Central memory CD8-positive, alpha-beta T cell (primary cell): ENCODE data around the gene ADAMTS12.

Experiments
- ATAC-seq: fragments of 150-1000 bp; cut with Tn5 transposase; replicated peaks from 2 replicates; pipeline ENCODE4 v1.10.0; 2022; ENCODE audit warnings: mild to moderate bottlenecking, moderate FRiP score, moderate number of reproducible peaks; ENCODE audit not compliant: poor library complexity, severe bottlenecking; ENCODE audit errors: extremely low read depth
- DNase-seq, 2 donors: peaks; one replicate each; pipeline ENCODE4 v3.0.0; 2021; ENCODE audit warnings: low spot score in 2 of 2
- H3K27ac Mint-ChIP-seq: one replicate; pipeline ENCODE4 v1.8.0; 2022; ENCODE audit warnings: low read depth, mild to moderate bottlenecking, moderate library complexity, mixed read lengths
- H3K27me3 Mint-ChIP-seq: one replicate; pipeline ENCODE4 v1.8.0; 2022; ENCODE audit warnings: mixed read lengths
- H3K36me3 Mint-ChIP-seq: one replicate; pipeline ENCODE4 v1.8.0; 2022; ENCODE audit warnings: mild to moderate bottlenecking, moderate library complexity, mixed read lengths; ENCODE audit not compliant: insufficient read depth
- H3K4me1 Mint-ChIP-seq: one replicate; pipeline ENCODE4 v1.8.0; 2022; ENCODE audit warnings: mixed read lengths
- H3K4me3 Mint-ChIP-seq: one replicate; pipeline ENCODE4 v1.8.0; 2022; ENCODE audit warnings: mild to moderate bottlenecking, moderate library complexity, mixed read lengths
- H3K9me3 Mint-ChIP-seq: one replicate; pipeline ENCODE4 v1.8.0; 2022; ENCODE audit warnings: mixed read lengths

Gene ADAMTS12

DNA sequence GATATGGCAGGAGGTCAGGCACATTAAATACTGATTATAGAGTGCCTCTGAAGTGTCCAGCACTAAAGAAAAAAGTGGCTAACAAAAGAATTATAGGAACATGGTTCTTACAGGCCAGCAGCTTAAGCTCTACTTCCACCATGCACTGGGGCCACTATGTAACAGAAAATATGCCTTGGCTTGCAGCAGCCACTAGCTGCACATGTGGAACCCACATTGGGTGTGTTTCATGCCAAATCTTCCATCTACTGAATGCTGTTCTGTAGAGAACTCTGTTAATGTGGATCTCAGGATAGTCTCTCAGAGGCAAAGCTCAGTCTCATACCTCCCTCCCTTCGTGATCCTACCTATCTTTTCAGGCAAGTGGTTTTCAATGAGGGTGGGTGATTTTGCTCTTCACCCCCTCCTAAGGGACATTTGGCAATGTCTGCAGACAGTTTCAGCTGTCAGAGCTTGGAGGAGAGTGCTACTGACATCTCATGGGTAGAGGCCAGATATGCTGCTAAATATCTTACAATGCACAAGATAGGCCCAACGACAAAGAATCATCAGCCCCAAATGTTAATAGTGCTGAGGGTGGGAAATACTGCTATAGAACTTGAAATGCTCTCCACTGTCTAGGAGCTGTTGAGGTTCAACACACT is 232.1 kb downstream of the ADAMTS12 start:
- Mint-ChIP-seq H3K9me3 (no peaks in the 10 kb centered on the region), H3K4me1 (no peaks in the 10 kb centered on the region), H3K27ac (no peak overlapping the region), H3K27me3 (no peaks in the 10 kb centered on the region), H3K36me3 (no peaks in the 10 kb centered on the region), H3K4me3 (no peak overlapping the region)
- DNase-seq (no peak), ATAC-seq (no peak)

DNA sequence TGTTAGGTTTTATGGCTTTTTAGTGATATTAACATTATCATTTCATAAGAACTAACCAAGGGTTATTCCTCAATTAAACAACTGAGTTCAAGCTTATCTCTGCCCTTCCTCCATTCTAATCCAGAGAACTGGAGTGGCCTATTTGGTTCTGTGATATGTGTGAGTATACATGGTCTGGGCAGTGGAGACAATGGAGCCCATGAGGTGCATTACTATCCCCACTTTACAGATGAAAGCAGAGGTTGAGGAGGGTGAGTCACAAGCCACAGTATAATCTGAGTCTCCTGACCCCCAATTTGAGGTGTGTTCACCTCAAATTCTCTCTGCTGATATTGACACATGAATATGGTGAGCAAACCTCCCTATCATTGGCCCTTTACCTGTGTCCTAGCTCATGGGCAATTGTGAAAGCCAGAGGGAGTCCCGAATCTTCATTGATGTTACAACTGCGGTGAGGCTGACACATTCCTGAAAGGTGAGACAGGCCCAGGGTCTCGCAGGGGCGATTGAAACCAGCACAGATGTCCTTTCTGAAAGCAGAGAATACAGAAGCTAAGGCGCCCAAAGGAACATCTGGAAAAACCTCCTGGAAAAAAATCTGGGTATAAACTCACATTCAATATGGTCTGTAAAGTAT is 233.9 kb downstream of the ADAMTS12 start:
- H3K4me1 Mint-ChIP-seq = no peaks in the 10 kb centered on the region
- ATAC-seq (no peak), DNase-seq (no peak)
- no peak overlapping the region for H3K4me3 Mint-ChIP-seq
- H3K36me3 Mint-ChIP-seq = no peaks in the 10 kb centered on the region
- H3K27me3 Mint-ChIP-seq = no peaks in the 10 kb centered on the region
- H3K9me3 Mint-ChIP-seq = no peaks in the 10 kb centered on the region
- H3K27ac Mint-ChIP-seq = no peak overlapping the region

DNA sequence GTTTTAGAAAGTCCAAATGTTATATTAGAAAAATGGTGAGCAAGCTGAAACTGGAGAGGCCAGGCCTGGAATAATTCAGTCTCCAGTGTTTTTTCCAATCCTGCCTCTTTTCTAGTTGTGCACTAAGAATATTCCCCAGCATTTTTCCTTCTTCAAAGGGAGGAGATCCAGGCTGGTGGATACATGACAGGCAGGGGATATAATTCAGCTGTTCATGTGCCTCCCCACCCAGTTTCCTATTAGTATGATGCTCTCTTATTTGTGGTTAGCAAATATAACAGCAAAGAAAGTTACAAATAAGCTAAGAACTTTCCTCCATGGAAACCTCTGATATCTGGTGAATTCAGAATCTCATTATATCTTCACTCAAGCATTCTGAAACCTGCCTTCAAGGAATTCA is 234.6 kb downstream of the ADAMTS12 start:
- Mint-ChIP-seq H3K4me1 (no peaks in the 10 kb centered on the region), H3K27ac (no peak overlapping the region), H3K36me3 (no peaks in the 10 kb centered on the region), H3K9me3 (no peaks in the 10 kb centered on the region), H3K4me3 (no peak overlapping the region), H3K27me3 (no peaks in the 10 kb centered on the region)
- DNase-seq = no peak
- no peak for ATAC-seq

DNA sequence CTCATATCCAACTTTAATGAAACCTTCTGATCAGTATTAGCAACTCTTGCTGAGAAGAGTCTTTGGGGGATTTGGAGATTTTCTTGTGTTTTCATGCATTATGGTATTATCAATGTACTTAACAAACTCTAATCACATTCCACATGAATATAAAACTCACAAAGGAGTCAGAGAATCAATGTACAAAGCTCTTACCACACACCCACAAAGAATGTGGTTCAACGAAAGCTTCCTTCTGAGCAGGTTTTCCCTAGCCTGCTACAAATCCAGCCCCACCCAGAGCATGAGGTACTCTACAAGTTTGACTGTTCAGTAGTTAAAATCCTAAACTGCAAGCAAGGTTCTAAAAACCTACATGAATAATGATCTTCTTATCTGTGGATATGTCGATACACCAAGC is 240.9 kb downstream of the ADAMTS12 start:
- Mint-ChIP-seq H3K9me3 (no peaks in the 10 kb centered on the region), H3K27ac (no peak overlapping the region), H3K27me3 (peaks cover under 1% of the 10 kb centered on the region), H3K4me1 (no peaks in the 10 kb centered on the region), H3K4me3 (no peak overlapping the region), H3K36me3 (no peaks in the 10 kb centered on the region)
- ATAC-seq (no peak), DNase-seq (no peak)

DNA sequence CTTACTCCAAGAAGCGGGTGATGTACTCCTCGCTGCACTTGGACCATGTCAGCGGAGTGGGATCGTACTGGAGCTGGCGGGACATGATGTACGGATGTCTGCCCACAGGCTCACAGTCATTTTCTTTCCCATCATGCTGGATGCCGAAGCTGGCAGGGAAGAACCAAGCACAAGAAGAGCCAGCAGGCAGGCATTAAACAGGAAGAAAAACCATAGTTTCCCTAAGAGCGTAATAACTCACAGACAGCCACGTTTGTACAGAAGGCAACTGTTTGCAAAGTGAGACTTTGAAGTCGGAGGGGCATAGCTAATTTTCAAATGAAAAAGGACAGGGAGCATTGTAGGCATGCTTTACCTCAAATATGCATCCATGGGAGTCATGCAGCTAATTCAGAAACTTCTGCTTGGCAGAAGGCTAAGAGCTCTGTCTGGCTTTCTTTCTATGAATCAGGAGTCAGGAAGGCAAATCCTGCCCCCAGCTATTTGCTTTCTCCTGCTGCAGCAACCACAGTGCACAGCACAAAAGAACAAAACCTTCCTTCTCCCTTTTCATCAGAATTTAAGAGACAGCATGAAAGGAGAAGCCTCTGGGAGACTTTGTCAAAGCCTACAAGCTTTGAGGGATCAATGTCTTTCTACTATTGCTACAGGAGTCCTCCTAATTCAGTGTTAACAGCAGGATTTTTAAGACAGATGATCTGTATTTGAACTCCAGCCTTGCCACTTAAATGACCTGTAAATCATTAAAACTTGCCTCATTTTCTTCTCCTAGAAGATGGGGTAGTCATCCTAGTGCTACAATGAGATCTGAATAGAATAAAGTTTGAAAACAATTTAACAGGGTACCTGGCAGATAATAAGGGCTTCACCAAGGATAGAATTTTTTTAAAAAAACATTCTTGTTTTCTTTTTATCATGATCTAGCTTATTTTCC is 242.0 kb downstream of the ADAMTS12 start:
- no peak overlapping the region for H3K4me3 Mint-ChIP-seq
- no peak overlapping the region for H3K27ac Mint-ChIP-seq
- H3K9me3 Mint-ChIP-seq = no peaks in the 10 kb centered on the region
- DNase-seq = no peak
- no peaks in the 10 kb centered on the region for H3K36me3 Mint-ChIP-seq
- no peaks in the 10 kb centered on the region for H3K4me1 Mint-ChIP-seq
- ATAC-seq = no peak
- H3K27me3 Mint-ChIP-seq = peaks cover 8% of the 10 kb centered on the region

DNA sequence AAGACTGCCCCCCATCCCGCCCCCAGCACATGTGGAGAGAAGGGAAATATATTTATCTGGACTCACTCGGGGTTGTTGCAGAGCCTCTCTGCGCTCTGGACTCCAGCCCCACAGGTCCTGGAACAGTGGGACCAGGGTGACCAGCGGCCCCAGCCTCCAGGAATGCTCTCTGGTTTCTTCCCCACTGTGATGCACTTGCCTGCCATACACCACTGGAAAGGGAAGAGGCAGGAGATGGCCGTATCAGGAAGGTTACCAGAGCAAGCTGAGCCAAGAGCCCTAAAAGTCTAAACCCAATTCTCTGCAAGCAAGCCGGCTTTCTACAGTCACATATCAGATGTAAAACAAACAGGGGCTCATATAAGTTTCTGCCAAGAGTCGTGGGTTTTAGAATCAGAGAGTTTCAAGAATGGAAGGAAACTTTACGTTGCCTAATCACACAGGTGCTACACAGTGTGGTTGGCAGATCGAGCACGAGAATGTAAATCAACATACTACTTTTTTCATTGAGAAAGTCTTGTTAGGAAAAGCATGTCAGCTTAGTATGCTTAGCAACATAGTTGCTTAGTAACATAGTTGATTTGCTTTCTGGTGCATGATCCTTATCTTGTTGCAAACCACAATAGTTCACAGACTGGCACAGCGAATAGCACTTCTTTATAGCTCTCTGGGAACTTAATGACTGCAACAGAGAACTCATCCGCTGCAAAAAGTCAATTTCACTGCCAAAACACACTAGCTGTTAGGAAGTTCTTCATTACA is 249.9 kb downstream of the ADAMTS12 start:
- Mint-ChIP-seq H3K36me3 (no peaks in the 10 kb centered on the region), H3K27ac (no peak overlapping the region), H3K9me3 (no peaks in the 10 kb centered on the region), H3K27me3 (peaks cover 18% of the 10 kb centered on the region), H3K4me3 (no peak overlapping the region), H3K4me1 (no peaks in the 10 kb centered on the region)
- no peak for DNase-seq
- ATAC-seq = no peak

DNA sequence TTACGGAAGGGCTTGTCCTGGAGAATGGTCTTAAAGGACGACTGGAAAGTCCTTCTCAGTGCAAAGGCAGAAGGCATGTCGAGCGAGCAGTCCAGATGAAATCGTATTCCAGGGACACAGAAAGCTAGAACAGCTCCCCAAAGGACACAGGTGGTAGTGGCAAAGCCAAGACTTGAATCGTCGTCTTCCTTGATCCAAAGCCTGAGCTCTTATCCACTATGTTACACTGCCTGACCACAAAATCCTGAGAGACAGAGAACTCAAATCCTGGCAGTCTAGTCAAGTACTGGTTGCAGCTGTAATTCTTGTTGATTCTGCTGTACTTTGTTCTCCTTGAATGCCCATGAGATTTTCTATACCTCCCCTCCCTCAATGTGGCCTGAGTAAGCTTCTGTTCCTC is 252.3 kb downstream of the ADAMTS12 start:
- peaks cover 10% of the 10 kb centered on the region for H3K27me3 Mint-ChIP-seq
- DNase-seq (no peak), ATAC-seq (no peak)
- no peaks in the 10 kb centered on the region for H3K4me1 Mint-ChIP-seq
- H3K9me3 Mint-ChIP-seq = no peaks in the 10 kb centered on the region
- H3K27ac Mint-ChIP-seq = no peak overlapping the region
- H3K4me3 Mint-ChIP-seq = no peak overlapping the region
- no peaks in the 10 kb centered on the region for H3K36me3 Mint-ChIP-seq

DNA sequence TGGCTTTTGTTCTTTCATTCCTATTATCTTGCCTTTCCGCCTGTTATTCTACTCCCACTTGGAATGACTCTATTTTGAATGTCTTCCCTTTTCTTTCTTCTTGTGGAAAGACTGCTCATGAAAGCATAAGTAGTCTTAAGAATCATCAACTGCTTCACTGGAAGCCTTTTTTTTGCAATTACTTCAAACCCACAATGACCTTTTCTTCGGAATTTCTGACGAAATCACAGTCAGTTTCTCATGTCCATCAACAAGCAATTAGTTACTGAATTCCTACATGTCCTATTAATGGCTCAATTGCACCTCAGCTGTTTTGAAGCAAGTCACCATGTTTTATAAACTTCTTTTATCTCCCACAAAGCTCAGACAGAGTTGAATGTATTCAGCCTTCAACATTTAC is 254.8 kb downstream of the ADAMTS12 start:
- Mint-ChIP-seq H3K9me3 (peaks cover 4% of the 10 kb centered on the region), H3K27me3 (peaks cover 10% of the 10 kb centered on the region), H3K36me3 (no peaks in the 10 kb centered on the region), H3K4me1 (no peaks in the 10 kb centered on the region), H3K27ac (no peak overlapping the region), H3K4me3 (no peak overlapping the region)
- DNase-seq (no peak), ATAC-seq (no peak)

DNA sequence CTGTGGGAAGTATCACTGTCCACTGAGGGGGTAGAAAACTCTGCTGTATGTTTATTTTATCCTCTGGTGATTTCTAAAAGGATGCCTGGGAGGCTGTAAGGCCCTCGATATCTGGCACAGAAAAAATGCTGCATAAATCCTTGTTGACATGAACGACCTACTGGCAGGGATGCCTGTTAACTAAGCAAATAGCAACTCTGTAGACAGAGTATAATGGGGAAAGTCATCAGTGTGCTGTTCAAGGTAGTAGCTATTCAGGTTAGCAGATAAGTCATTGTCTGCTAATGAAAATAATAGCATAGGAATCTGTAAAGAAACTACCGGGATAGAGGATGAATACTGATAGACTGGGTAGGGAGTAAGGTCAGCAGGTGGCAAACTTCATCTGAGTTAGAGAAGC is 256.2 kb downstream of the ADAMTS12 start:
- no peak overlapping the region for H3K27ac Mint-ChIP-seq
- no peak overlapping the region for H3K4me3 Mint-ChIP-seq
- ATAC-seq (no peak), DNase-seq (no peak)
- H3K9me3 Mint-ChIP-seq = peaks cover 7% of the 10 kb centered on the region
- H3K27me3 Mint-ChIP-seq = peaks cover 10% of the 10 kb centered on the region
- no peaks in the 10 kb centered on the region for H3K4me1 Mint-ChIP-seq
- H3K36me3 Mint-ChIP-seq = no peaks in the 10 kb centered on the region

DNA sequence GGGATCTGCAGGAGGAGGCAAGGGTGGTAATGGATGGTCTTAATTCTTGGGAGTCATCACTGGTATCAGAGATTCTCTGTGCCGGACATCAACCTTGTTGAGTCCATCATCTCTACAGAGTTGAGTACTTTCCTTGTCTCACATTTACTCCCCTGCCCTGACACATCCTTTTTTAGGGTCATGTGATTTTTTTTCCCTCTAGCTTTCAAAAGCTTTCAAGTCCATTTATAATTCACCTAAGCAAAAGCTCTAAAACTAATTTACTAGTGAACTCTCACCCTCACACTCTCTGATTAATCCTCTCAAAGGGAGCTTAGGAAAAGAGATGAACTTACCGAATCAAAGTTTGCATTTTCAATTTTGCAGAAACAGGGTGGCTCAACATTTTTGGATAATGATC is 258.1 kb downstream of the ADAMTS12 start:
- Mint-ChIP-seq H3K27ac (no peak overlapping the region), H3K36me3 (no peaks in the 10 kb centered on the region), H3K9me3 (peaks cover 7% of the 10 kb centered on the region), H3K4me3 (no peak overlapping the region), H3K4me1 (no peaks in the 10 kb centered on the region), H3K27me3 (peaks cover 10% of the 10 kb centered on the region)
- ATAC-seq (no peak), DNase-seq (no peak)

DNA sequence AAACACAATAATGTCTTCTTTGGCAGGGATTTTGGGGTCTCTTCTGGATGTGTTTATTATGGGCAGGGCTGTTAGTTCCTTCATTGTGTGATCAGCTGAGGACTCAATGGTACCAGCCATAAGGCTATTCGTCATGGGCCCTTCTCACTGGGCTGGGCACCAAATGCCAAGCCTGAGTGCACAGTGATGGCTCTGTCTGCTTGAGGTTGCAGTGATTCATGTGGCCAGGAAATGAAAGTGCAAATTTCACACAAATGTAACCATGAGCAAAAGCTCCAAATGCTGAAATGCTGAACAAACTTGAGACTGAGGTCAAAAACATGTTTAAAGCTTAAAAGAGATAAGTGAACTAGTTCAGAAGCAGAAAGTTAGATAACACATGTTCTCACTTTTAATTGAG is 260.0 kb downstream of the ADAMTS12 start:
- Mint-ChIP-seq H3K27ac (no peak overlapping the region), H3K4me1 (no peaks in the 10 kb centered on the region), H3K4me3 (no peak overlapping the region), H3K36me3 (no peaks in the 10 kb centered on the region), H3K27me3 (no peaks in the 10 kb centered on the region), H3K9me3 (peaks cover 7% of the 10 kb centered on the region)
- ATAC-seq (no peak), DNase-seq (no peak)

DNA sequence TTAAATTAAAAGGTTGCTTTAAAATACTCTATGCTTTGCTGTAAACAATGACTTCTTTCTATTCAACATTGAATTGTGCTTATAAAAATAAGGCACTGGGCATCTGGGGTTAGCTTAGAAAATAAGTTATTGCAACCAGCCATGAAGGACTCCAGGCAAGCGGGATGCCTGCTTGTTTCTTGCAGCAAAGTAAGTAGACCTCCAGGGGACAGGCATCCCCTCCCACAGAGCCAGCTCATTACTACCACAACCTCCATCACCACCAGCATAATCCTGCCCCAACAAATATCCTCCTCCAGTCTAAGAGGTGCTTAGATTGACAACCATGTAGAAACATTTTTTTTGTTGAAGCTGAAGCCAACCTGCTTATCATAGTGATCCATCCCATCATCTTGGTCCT is 260.7 kb downstream of the ADAMTS12 start:
- H3K36me3 Mint-ChIP-seq = no peaks in the 10 kb centered on the region
- H3K4me1 Mint-ChIP-seq = no peaks in the 10 kb centered on the region
- no peak overlapping the region for H3K4me3 Mint-ChIP-seq
- ATAC-seq (no peak), DNase-seq (no peak)
- H3K9me3 Mint-ChIP-seq = peaks cover 7% of the 10 kb centered on the region
- no peak overlapping the region for H3K27ac Mint-ChIP-seq
- H3K27me3 Mint-ChIP-seq = no peaks in the 10 kb centered on the region
